Activated CD4-positive, alpha-beta T cell treated with anti-CD3 and anti-CD28 coated beads for 36 hours (primary cell): Measurements from ENCODE around the gene SEC22C. TPM values are rescaled to one million over a fixed set of nuclear protein-coding genes. Genes with fewer than 3 reads are reported as not detected.

Experiments used
- ATAC-seq: fragments of 200-7000 bp; cut with Tn5 transposase; one replicate; pipeline ENCODE4 v1.10.0; 2021; ENCODE audit warnings: mild to moderate bottlenecking, moderate library complexity
- CTCF ChIA-PET: fragments of 350-600 bp; sonication (Branson Sonifier 250); formaldehyde crosslinking; loops from one replicate; lab custom pipeline; 2021; ENCODE audit warnings: antibody characterized with exemption; lab: Charles Lee
- POLR2A ChIA-PET: fragments of 350-600 bp; sonication (Branson Sonifier 250); formaldehyde crosslinking; loops from one replicate; lab custom pipeline; 2021; ENCODE audit warnings: antibody characterized with exemption, inconsistent platforms; lab: Charles Lee
- DNase-seq: peaks from one replicate; pipeline ENCODE4 v3.0.0-alpha.2; 2020
- H3K27ac Mint-ChIP-seq: one replicate; pipeline ENCODE4 v1.8.0; 2021; ENCODE audit warnings: mixed read lengths
- H3K27me3 Mint-ChIP-seq: one replicate; pipeline ENCODE4 v1.8.0; 2021; ENCODE audit warnings: mixed read lengths
- H3K36me3 Mint-ChIP-seq: one replicate; pipeline ENCODE4 v1.8.0; 2021; ENCODE audit warnings: low read depth, mixed read lengths
- H3K4me1 Mint-ChIP-seq: one replicate; pipeline ENCODE4 v1.8.0; 2021; ENCODE audit warnings: mixed read lengths
- H3K4me3 Mint-ChIP-seq: one replicate; pipeline ENCODE4 v1.8.0; 2021; ENCODE audit warnings: mild to moderate bottlenecking, moderate library complexity, mixed read lengths
- H3K9me3 Mint-ChIP-seq: one replicate; pipeline ENCODE4 v1.8.0; 2021; ENCODE audit warnings: low read depth, mixed read lengths
- intact Hi-C, 2 experiments: fragments of 100-400 bp; cut with DNase I in 1 of 2; cut with micrococcal nuclease in 1 of 2; formaldehyde crosslinking; loops; one replicate each; pipeline versions ENCODE4 v1.14.2 to v1.15.1; 2022 to 2024; cut with DNase I, micrococcal nuclease
- total RNA-seq, 2 experiments: library from RNA; stranded (reverse); gene quantifications; one replicate each; pipeline ENCODE4 v1.2.3, GENCODE V29; 2021

The SEC22C gene, protein sequence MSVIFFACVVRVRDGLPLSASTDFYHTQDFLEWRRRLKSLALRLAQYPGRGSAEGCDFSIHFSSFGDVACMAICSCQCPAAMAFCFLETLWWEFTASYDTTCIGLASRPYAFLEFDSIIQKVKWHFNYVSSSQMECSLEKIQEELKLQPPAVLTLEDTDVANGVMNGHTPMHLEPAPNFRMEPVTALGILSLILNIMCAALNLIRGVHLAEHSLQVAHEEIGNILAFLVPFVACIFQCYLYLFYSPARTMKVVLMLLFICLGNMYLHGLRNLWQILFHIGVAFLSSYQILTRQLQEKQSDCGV
- total RNA-seq, result 10 to 100 TPM; 34.2 to 42.5 TPM

DNA sequence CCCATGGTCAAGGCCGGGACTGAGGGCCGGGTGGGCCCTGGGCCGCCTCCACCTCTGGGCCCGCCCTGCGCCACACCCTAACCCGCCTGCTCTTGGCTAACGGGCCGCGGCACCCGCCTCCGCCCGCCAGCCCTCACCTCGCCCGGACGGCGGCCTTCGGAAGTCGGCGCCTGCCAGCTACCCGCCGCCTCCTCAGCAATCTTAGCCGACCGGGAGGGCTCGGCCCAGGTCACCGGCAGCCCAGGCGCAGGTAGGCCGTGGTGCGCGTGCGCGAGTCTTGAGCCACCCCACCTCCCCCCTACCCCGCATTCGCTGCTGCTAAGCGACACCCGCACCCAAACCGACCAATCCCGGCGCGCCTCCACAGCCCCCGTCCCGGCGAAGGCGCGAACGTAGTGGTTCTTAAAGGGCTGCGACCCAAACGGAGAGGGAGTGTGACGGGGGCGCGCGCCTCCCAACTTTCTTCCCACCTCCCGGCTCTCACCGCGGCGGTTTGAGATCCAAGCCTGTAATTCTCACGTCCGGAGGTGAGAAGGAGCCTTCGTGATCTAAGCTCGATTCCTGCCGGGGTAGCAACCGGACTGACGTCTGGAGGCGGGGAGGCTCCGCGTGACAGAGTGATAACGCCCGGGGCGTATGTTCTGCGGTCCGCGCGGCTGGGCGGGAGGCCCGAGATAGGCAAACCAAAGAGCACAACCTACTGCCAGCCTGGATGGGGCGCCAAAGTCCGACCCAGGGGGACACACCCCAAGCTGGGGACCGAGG, at the start of gene SEC22C:
TSS of gene SEC22C (minus strand) at position 259 of the 765 bp plus-strand sequence. CDS start 12,921 bp downstream, outside the sequence.
- Mint-ChIP-seq H3K27ac (peak within 1 kb of the TSS; percentile 94), H3K27me3 (no peaks in the 10 kb centered on the region), H3K36me3 (peaks cover 15% of the 10 kb centered on the region), H3K4me1 (peaks cover 43% of the 10 kb centered on the region), H3K9me3 (no peaks in the 10 kb centered on the region), H3K4me3 (peak within 1 kb of the TSS; percentile 81)
- peak; percentile 94 for ATAC-seq
- intact Hi-C loops, result loop anchor here (1.0 to 2.0 kb wide), 10 partner anchors 8 to 620 kb away; partner anchors contain the start of genes NKTR (in 2 of the 2), SS18L2 (in 2 of the 2), CCDC13 (in 1 of the 2) and HIGD1A (in 1 of the 2)
- ChIA-PET CTCF (interaction anchor here (0.9 to 4.0 kb wide), 9 partner anchors 10 to 335 kb away, joined by 3 to 24 read pairs (median 3); partner anchors contain the start of gene NKTR), POLR2A (interaction anchor here (0.6 to 2.6 kb wide), 5 partner anchors 9 to 35 kb away, joined by 3 to 16 read pairs (median 6); partner anchors contain the start of gene SS18L2)
- peak; percentile 98 for DNase-seq

DNA sequence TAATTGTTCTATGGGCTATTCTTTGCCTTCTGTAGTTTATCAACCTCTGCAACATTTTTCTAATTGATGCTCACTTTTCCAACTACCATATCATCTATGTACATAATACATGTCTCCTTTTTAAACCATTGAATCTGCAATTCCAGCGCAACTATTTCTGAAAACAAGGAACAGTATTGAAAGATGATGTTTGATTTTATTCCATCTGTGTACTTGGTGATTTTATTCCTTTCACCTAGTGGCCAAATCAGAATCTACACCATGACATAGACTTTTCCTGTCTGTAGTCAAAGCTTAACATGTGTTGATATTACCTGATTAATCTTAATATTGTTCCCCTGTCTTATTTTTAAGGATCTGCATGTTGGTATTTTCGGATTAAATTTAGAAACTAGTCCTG, 31.7 kb upstream of the SEC22C start:
- CTCF ChIA-PET, result interaction anchor here (0.6 to 3.3 kb wide), 15 partner anchors 11 to 193 kb away, joined by 3 to 30 read pairs (median 4); partner anchors contain the start of gene SEC22C
- Mint-ChIP-seq H3K27ac (peak overlapping the region; percentile 1), H3K4me1 (peaks cover 63% of the 10 kb centered on the region)

DNA sequence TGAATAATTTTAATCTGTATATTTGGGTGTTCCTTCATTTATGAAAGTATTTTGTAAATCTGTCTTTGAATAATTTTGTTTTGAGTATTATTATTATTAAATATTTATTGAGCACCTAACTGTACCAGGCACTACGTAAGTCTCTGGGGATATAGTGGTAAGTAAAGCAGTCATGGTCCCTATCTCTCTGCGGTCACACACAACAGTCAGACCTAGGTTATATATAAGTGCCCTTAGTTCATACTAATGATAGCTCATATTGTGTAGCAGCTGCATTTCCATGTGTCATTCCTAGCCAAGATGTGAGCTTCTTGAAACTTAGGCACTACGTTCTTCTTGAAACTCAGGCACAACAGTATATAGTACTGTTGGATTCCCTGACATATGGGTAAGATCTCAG, 31.2 kb upstream of the SEC22C start:
- DNase-seq, result no peak
- H3K36me3 Mint-ChIP-seq, result peaks cover 22% of the 10 kb centered on the region
- no peak for ATAC-seq
- ChIA-PET CTCF (interaction anchor here (0.6 to 3.3 kb wide), 16 partner anchors 10 to 265 kb away, joined by 3 to 30 read pairs (median 4); partner anchors contain the start of genes SEC22C and SS18L2), POLR2A (no interaction called here)
- H3K4me1 Mint-ChIP-seq, result peaks cover 65% of the 10 kb centered on the region
- no peaks in the 10 kb centered on the region for H3K27me3 Mint-ChIP-seq
- intact Hi-C loops, result no loop called here
- no peak overlapping the region for H3K4me3 Mint-ChIP-seq
- no peak overlapping the region for H3K27ac Mint-ChIP-seq
- no peaks in the 10 kb centered on the region for H3K9me3 Mint-ChIP-seq

More for the DNA sequence above, 31.7 kb upstream of the SEC22C start:
- no peaks in the 10 kb centered on the region for H3K9me3 Mint-ChIP-seq
- DNase-seq (no peak), ATAC-seq (peak; percentile 49)
- POLR2A ChIA-PET, result no interaction called here
- H3K36me3 Mint-ChIP-seq, result peaks cover 19% of the 10 kb centered on the region
- intact Hi-C loops, result no loop called here
- H3K4me3 Mint-ChIP-seq, result no peak overlapping the region
- H3K27me3 Mint-ChIP-seq, result no peaks in the 10 kb centered on the region

DNA sequence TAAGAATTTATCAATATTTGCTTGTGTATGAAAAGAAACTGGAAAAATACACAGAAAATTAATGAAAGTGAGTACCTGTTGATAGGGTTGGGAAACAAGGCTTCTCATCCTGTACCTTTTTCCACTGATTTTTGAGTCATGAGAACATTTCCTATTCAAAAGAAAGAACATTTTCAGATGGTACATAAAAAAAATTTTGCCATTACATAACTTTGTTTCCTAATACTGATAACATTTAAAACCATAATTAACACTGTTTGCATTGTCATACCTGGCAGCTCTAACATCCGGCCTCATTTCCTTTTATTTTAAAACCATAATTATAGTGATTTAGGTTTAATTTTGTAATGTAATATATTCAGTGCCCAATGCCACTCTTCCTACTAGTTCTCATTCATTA, 30.4 kb upstream of the SEC22C start:
- Mint-ChIP-seq H3K27me3 (no peaks in the 10 kb centered on the region), H3K27ac (no peak overlapping the region), H3K4me3 (no peak overlapping the region), H3K4me1 (peaks cover 67% of the 10 kb centered on the region), H3K9me3 (no peaks in the 10 kb centered on the region), H3K36me3 (peaks cover 25% of the 10 kb centered on the region)
- DNase-seq, result no peak
- intact Hi-C loops, result no loop called here
- ChIA-PET POLR2A (no interaction called here), CTCF (interaction anchor here (0.5 to 3.3 kb wide), 13 partner anchors 10 to 167 kb away, joined by 3 to 30 read pairs (median 4); partner anchors contain the start of genes SEC22C and SS18L2)
- no peak for ATAC-seq

DNA sequence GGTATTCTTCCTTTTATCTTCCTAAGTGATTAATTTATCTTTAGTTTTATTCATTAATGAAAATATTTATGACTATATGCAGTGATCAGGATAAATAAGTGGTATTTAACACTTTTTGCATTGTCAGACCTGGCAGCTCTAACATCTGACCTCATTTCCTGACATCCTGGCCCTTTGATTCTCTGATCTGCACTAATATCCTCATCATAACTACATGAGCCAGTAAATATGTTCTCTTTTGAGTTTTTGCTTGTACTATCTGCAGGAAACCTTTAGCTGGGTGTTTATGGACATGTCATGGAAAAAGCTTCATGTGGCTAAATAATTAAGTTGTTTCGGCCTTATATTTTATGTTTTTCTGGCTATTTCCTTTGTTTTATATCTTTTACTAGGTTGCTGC, 29.2 kb upstream of the SEC22C start:
- Mint-ChIP-seq H3K27ac (peak overlapping the region; percentile 72), H3K4me1 (peaks cover 66% of the 10 kb centered on the region), H3K4me3 (no peak overlapping the region), H3K9me3 (no peaks in the 10 kb centered on the region), H3K27me3 (no peaks in the 10 kb centered on the region), H3K36me3 (peaks cover 30% of the 10 kb centered on the region)
- ATAC-seq, result peak; percentile 47
- ChIA-PET POLR2A (interaction anchor here (0.6 to 0.7 kb wide), 2 partner anchors 29 to 287 kb away, joined by 4 to 7 read pairs; partner anchors contain the start of gene SEC22C), CTCF (interaction anchor here (0.9 to 2.9 kb wide), 4 partner anchors 10 to 26 kb away, joined by 3 to 10 read pairs (median 6); partner anchors contain the start of gene NKTR)
- intact Hi-C loops, result no loop called here
- DNase-seq, result no peak

DNA sequence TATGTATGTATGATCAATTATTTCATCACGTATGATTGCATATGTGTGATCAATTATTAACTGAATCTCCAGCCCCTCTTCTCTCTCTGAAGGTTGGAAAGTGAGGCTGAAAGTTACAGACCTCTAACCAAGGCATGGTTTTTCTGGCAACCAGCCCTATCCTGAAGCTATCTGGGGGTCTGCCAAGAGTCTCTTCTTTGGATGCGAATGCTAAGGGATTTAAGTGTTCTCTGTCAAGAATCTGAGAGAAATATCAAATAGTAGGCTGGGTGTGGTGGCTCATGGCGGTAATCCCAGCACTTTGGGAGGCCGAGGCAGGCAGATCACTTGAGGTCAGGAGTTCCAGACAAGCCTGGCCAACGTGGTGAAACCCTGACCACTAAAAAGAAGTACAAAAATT, 26.8 kb upstream of the SEC22C start:
- DNase-seq, result no peak
- H3K4me3 Mint-ChIP-seq, result no peak overlapping the region
- intact Hi-C loops, result loop anchor here in 1 of 2 experiments (10.0 kb wide), 1 partner anchor 1086 kb away; the partner anchor contains the start of gene ABHD5
- no peaks in the 10 kb centered on the region for H3K27me3 Mint-ChIP-seq
- ChIA-PET CTCF (interaction anchor here (2.9 kb wide), 1 partner anchor 28 kb away, joined by 10 read pairs; no protein-coding TSS in a partner anchor), POLR2A (interaction anchor here (0.5 kb wide), 1 partner anchor 10 kb away, joined by 6 read pairs; no protein-coding TSS in a partner anchor)
- no peaks in the 10 kb centered on the region for H3K9me3 Mint-ChIP-seq
- no peak overlapping the region for H3K27ac Mint-ChIP-seq
- peaks cover 78% of the 10 kb centered on the region for H3K4me1 Mint-ChIP-seq
- peaks cover 42% of the 10 kb centered on the region for H3K36me3 Mint-ChIP-seq
- no peak for ATAC-seq

DNA sequence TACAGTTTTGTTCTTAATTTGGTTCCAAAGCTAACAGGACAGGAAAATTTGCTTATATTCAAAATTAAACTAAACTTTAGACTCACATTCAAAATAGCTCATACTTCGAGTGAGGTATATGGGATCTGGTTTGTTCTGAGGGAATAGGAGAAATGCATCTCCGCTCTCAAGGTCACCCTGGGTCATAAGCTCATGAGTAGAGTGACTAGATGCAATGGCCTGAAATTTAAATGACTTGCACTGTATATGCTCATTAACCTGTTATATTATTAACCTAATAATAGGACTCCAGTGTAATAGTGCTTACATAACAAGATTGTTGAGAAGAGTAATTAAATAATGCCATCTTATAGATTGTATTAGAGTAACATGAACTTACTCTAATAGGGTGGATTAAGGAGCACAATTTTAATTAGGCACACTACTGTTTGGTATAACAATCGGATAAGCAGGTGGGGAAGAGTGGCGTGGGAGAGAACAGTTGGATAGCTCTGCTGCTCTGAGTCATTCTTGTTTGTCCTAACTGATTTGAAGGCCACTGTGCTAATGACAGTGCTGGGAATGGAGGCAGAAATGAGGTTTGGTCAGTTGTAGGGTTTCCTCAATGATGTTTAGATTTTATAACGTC, 23.9 kb upstream of the SEC22C start:
- Mint-ChIP-seq H3K27me3 (no peaks in the 10 kb centered on the region), H3K9me3 (no peaks in the 10 kb centered on the region), H3K4me3 (no peak overlapping the region), H3K27ac (no peak overlapping the region), H3K36me3 (peaks cover 49% of the 10 kb centered on the region), H3K4me1 (peaks cover 67% of the 10 kb centered on the region)
- POLR2A ChIA-PET, result no interaction called here
- intact Hi-C loops, result loop anchor here in 1 of 2 experiments (10.0 kb wide), 1 partner anchor 1089 kb away; the partner anchor contains the start of gene ABHD5
- CTCF ChIA-PET, result interaction anchor here (1.4 kb wide), 1 partner anchor 15 kb away, joined by 3 read pairs; the partner anchor contains the start of gene SS18L2
- ATAC-seq (no peak), DNase-seq (no peak)

DNA sequence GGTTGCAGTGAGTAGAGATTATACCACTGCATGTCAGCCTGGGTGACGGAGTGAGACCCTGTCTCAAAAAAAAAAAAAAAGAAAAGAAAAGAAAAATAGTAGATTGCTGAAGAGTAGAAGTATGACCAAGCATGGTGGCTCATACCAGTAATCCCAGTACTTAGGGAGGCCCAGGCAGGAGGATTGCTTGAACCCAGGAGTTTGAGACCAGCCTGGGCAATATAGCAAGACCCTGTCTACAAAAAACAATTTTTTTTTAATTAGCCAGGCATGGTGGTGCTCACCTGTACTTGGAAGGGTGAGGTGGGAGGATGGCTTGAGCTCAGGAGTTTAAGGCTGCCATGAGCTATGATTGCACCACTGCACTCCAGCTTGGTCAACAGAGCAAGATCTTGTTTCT, 21.2 kb upstream of the SEC22C start:
- Mint-ChIP-seq H3K36me3 (peaks cover 36% of the 10 kb centered on the region), H3K4me1 (peaks cover 52% of the 10 kb centered on the region)
- intact Hi-C loops, result loop anchor here in 1 of 2 experiments (5.0 to 10.0 kb wide), 2 partner anchors 591 to 1092 kb away; partner anchors contain the start of gene ABHD5

DNA sequence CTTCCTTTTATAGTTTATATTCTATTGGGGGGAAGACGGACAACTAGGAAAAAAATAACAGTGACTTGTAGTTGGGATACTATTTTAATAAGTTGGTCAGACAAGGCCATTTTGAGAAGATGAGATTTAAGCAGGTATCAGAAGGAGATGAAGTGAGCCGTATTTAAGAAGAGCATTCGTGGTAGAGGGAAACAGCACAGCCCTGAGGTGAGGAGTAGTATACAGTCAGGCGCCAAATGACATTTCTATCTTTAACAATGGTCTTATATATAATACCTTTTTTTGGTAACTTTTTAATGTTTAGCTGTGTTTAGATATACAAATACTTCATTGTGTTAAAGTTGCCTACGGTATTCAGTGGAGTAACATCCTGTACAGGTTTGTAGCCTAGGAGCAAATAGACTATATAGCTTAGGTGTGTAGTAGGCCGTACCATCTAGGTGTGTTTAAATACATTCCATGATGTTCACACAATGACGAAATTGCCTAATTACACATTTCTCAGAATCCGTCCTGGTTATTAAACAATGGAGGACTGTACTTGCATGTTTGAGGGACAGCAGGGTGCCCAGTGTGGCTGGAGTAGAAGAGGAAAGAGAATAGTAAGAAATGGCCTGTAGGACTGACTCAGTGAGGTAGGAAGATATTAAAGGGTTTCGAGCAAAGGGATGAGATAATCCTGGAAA, 20.3 kb upstream of the SEC22C start:
- intact Hi-C loops, result loop anchor here in 1 of 2 experiments (5.0 to 10.0 kb wide), 2 partner anchors 590 to 1093 kb away; partner anchors contain the start of gene ABHD5

More for the DNA sequence above, 21.2 kb upstream of the SEC22C start:
- no peaks in the 10 kb centered on the region for H3K27me3 Mint-ChIP-seq
- ATAC-seq (no peak), DNase-seq (no peak)
- ChIA-PET CTCF (interaction anchor here (0.7 to 3.8 kb wide), 7 partner anchors 10 to 74 kb away, joined by 3 to 24 read pairs (median 4); partner anchors contain the start of gene SEC22C), POLR2A (interaction anchor here (0.6 kb wide), 1 partner anchor 523 kb away, joined by 3 read pairs; no protein-coding TSS in a partner anchor)
- H3K4me3 Mint-ChIP-seq, result no peak overlapping the region
- no peaks in the 10 kb centered on the region for H3K9me3 Mint-ChIP-seq
- H3K27ac Mint-ChIP-seq, result no peak overlapping the region

More for the DNA sequence above, 20.3 kb upstream of the SEC22C start:
- DNase-seq, result peak; percentile 31
- Mint-ChIP-seq H3K4me3 (peak overlapping the region; percentile 80), H3K27ac (peak overlapping the region; percentile 95), H3K36me3 (peaks cover 30% of the 10 kb centered on the region), H3K4me1 (peaks cover 44% of the 10 kb centered on the region), H3K9me3 (no peaks in the 10 kb centered on the region), H3K27me3 (no peaks in the 10 kb centered on the region)
- POLR2A ChIA-PET, result interaction anchor here (0.6 kb wide), 1 partner anchor 22 kb away, joined by 3 read pairs; no protein-coding TSS in a partner anchor
- CTCF ChIA-PET, result interaction anchor here (0.7 to 3.8 kb wide), 12 partner anchors 11 to 144 kb away, joined by 3 to 24 read pairs (median 4); partner anchors contain the start of gene SEC22C
- ATAC-seq, result no peak
